Endometrium (tissue), 2 donors: Measurements from ENCODE around the gene CA11.
"Not testable (repeated sequence)": the region's sequence is repeated elsewhere in the genome, so short reads cannot be mapped to it uniquely, and the experiment has no call there.

Source experiments
- FAIRE-seq: peaks from 2 replicates; lab custom pipeline; 2012; peaks lifted over from hg19 to GRCh38; lab: Jason Lieb, UNC
- donor health status: control.
- donor health status: control.

The CA11 gene

GRCh38 chr19:48646001-48646721 is at the start of gene CA11:
Gene CA11, minus strand, starts transcription at chr19:48646187. Its CDS starts 555 bp downstream, at chr19:48645632.
- FAIRE-seq = no peak

DNA sequence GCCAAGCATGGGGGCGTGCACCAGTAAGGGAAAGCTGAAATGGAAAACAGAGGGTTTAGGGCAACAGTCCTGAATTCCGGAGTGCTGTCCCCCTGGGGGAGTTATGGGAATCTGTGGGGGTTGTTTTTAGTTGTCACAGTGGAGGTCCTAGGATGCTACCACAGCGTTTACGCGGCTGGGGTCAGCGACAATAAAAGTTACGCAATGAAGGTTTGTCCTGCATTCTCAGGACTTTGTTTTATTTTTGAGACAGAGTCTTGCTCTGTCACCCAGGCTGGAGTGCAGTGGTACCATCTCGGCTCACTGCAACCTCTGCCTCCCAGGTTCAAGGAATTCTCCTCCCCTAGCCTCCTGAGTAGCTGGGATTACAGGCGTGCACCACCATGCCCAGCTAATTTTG is 47.6 kb upstream of the CA11 start:
- FAIRE-seq = not testable (repeated sequence)

- FAIRE-seq = no peak
Measured at GRCh38 chr19:48689449-48689848, 43.5 kb upstream of the CA11 start.

DNA sequence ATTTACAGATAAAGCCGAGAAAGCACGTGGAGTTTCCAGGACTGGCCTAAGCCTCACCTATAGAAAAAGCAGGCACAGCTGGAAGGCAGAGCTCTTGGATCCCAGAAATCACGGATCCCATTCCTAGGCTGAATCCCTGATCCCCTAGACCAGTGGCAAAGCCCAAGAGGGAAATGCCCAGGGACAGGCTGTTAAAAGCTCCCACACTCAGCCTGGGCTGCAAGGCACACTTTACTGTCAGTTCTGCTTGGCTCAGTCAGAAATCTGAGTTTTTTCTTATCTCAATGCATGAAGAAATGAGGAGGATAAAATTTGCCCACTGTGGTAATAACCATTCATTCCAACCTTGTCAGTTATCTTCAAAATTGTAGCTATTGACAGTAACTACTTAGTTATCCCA is 41.8 kb upstream of the CA11 start:
- FAIRE-seq = no peak

DNA sequence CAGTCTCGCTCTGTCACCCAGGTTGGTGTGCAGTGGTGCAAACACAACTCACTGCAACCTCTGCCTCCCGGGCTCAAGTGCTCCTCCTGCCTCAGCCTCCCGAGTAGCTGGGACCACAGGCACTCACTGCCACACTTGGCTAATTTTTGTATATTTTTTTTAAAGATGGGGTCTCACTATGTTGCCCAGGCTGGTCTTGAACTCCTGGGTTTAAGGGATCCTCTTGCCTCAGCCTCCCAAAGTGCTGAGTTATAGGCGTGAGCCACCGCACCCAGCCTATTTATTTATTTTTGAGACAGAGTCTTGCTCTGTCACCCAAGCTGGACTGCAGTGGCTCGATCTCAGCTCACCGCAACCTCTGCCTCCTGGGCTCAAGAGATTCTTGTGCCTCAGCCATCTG is 40.6 kb upstream of the CA11 start:
- not testable (repeated sequence) for FAIRE-seq

GRCh38 chr19:48686088-48686487 is 40.1 kb upstream of the CA11 start:
- no peak for FAIRE-seq

- no peak for FAIRE-seq
Measured at GRCh38 chr19:48685583-48685982, 39.6 kb upstream of the CA11 start.

GRCh38 chr19:48683349-48683748 is 37.4 kb upstream of the CA11 start:
- FAIRE-seq = no peak

DNA sequence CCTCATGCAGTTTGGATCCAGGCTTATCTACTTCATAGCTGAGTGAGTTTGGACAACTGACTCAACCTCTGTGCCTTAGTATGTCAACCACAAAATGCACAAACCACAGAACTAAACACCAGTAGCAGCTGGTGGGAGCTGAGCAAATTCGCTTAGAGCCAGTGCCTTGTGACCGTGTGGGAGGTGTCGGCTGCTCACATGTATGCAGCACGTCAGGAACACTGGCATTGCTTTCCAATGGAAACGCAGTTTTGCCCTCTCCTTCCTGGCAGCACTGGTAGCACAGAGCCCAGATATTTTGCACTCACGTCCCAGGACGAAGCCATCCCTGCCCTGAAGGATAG is 35.1 kb upstream of the CA11 start:
- FAIRE-seq = no peak

GRCh38 chr19:48680436-48681126 is 34.6 kb upstream of the CA11 start:
- no peak for FAIRE-seq

DNA sequence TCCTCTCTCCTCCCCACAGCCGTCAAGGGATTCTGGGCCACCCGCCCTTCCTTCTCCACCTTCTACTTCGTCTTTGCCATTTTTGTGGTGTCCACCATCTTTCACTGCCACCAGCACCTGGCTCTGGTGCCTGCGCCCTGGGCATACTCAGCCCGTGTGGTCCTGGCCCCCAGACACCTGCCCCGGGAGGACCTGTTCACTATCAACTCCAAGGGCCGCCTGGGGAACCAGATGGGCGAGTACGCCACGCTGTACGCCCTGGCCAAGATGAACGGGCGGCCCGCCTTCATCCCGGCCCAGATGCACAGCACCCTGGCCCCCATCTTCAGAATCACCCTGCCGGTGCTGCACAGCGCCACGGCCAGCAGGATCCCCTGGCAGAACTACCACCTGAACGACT is 34.0 kb upstream of the CA11 start:
- not testable (repeated sequence) for FAIRE-seq

DNA sequence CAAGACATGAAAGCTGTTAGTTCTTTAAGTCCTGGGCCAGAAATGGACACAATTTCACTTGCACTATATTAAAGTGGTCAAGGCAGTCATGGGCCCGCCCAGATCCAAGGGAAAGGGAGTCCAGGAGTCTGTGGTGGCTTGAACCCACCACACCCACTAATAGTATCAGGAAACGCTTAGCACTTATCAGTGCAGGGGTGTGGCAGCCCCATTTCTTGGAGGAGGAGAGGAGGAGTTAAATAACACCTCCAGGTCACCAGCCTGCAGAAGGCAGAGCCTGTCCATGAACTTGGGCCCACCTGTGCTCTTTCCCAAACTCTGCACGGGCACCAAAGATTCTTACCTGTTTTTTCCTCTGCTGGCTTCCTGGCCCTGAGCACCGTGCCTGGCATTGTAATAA is 32.2 kb upstream of the CA11 start:
- FAIRE-seq = no peak

GRCh38 chr19:48676887-48677286 is 30.9 kb upstream of the CA11 start:
- no peak for FAIRE-seq

DNA sequence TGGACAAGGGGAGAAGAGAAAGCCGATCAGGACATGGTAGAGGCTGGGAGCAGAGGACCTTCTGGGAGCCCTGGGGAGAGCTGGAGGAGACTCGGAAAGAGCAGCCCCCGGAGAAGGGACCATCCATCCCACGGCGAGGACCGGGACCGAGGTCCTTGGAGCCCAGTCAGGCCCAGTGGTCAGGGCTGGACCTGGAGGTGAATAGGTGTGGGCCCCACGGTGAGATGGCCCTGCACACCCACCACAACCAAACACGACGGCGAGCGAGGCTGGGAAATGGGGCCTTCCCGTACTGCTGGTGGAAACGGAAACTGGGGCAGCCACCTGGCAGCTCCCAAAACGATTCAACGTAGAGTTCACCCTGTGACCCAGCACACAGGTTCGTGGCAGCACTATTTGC is 30.5 kb upstream of the CA11 start:
- no peak for FAIRE-seq

DNA sequence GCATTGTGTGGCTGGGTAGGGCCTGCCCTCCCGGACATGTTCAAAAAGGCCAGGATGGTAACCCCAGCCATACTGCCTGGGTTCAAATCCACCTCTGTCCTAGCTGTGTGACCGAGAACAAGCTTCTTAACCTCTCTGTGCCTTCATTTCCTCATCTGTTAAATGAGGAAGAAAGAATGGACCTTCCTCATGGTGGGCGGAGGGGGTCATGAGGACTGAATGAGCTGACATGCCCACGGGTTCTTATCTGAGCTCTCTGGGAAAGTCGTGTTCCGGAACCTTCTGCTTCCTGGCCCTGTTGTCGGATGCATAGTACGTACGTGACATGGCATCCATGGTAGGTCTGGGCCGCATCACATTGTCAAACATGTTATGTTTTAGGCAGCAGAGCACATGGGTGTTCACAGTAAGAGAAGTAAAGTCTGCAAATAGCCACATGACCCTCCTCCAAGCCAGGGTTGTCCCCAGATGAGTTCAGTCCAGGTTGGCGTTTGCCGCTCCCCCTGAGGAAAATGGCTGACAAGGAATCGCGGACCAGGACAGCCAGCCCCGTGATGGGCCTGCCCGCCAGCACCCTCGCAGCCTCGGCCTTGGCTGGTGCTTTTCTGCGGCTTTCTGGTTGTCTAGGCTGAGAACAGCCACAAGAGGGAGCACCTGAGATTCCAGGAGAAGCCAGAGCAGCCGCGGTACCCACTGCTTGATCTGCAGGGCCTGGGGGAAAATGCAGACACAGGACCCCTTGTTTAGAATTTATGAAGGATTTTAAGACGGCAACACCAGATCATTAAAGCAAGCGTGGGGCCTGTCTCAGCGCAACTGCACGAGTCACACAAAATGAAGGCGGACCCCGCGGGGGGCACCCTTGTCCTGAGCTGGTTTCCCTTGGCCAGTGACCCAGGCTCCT is 29.2 kb upstream of the CA11 start:
- peak; percentile 18 for FAIRE-seq

- no peak for FAIRE-seq
Measured at GRCh38 chr19:48674216-48674809, 28.3 kb upstream of the CA11 start.

- no peak for FAIRE-seq
Measured at GRCh38 chr19:48673436-48674100, 27.6 kb upstream of the CA11 start.

- no peak for FAIRE-seq
Measured at GRCh38 chr19:48672994-48673393, 27.0 kb upstream of the CA11 start, which contains the start of gene NTN5. Gene NTN5, minus strand, starts transcription at chr19:48673017. Its CDS starts 2,031 bp downstream, at chr19:48670986.

- no peak for FAIRE-seq
Measured at GRCh38 chr19:48671446-48671995, 25.5 kb upstream of the CA11 start.

- no peak for FAIRE-seq
Measured at GRCh38 chr19:48670699-48671445, 24.9 kb upstream of the CA11 start.
